HEK293 (cell line): ENCODE measurements around the gene BPIFB2.

Experiments used
- CTCF ChIA-PET: fragments of 350-600 bp; formaldehyde crosslinking; extraction: SDS; loops from one replicate; lab custom pipeline; 2021; ENCODE audit warnings: antibody characterized with exemption; lab: Yijun Ruan, JAX
- POLR2A ChIA-PET: fragments of 300-600 bp; formaldehyde crosslinking; extraction: SDS; loops from one replicate; lab custom pipeline; 2020; ENCODE audit warnings: antibody characterized with exemption, inconsistent platforms; lab: Yijun Ruan, JAX
- H3K27ac ChIP-seq: fragments of 200-500 bp; sonication (Bioruptor generic); 2 replicates; pipeline ENCODE4 v1.5.1; 2014; ENCODE audit warnings: low read depth, low read length, control low read depth, inconsistent platforms; ENCODE audit errors: extremely low read depth
- H3K36me3 ChIP-seq, 2 experiments: fragments of 200-500 bp in 1 of 2; sonication (Bioruptor generic) in 1 of 2; 1 replicate in 1 of 2; 2 replicates in 1 of 2; pipeline ENCODE4 v1.5.1; 2014 to 2017; ENCODE audit warnings: inconsistent platforms in 2 of 2, low read length in 2 of 2; ENCODE audit not compliant: control insufficient read depth in 2 of 2, insufficient read depth in 1 of 2
- H3K4me1 ChIP-seq: fragments of 200-500 bp; sonication (Bioruptor generic); 2 replicates; pipeline ENCODE4 v1.5.1; 2014; ENCODE audit warnings: mild to moderate bottlenecking, low read length, inconsistent platforms; ENCODE audit not compliant: control insufficient read depth, insufficient read depth
- H3K4me3 ChIP-seq: 2 replicates; pipeline ENCODE4 v1.5.1; 2011; ENCODE audit warnings: low read depth, mild to moderate bottlenecking, control low read depth, low read length, moderate library complexity
- H3K9me3 ChIP-seq: fragments of 200-500 bp; sonication (Bioruptor generic); 2 replicates; pipeline ENCODE4 v1.5.1; 2014; ENCODE audit warnings: low read depth, low read length, inconsistent platforms; ENCODE audit not compliant: control insufficient read depth, insufficient read depth
- IKZF3 ChIP-seq: fragments of 450-650 bp; IDR thresholded peaks from 2 replicates; pipeline ENCODE4 v1.5.0; 2018; ENCODE audit warnings: missing biosample characterization, mild to moderate bottlenecking, missing genetic modification characterization, moderate library complexity
- REST ChIP-seq: fragments of 450-650 bp; formaldehyde crosslinking; IDR thresholded peaks from 2 replicates; pipeline ENCODE4 v1.5.1; 2016; ENCODE audit warnings: missing biosample characterization, missing genetic modification characterization
- SCRT1 ChIP-seq: fragments of 450-650 bp; formaldehyde crosslinking; IDR thresholded peaks from 2 replicates; pipeline ENCODE4 v1.5.1; 2016; ENCODE audit warnings: missing biosample characterization, missing genetic modification characterization, borderline replicate concordance
- ZBTB26 ChIP-seq: fragments of 450-650 bp; formaldehyde crosslinking; optimal IDR thresholded peaks from 2 replicates; pipeline ENCODE3; 2016; ENCODE audit warnings: missing biosample characterization, mild to moderate bottlenecking, missing genetic modification characterization
- ZNF18 ChIP-seq: fragments of 450-650 bp; formaldehyde crosslinking; IDR thresholded peaks from 2 replicates; pipeline ENCODE4 v1.5.1; 2016; ENCODE audit warnings: missing biosample characterization, missing genetic modification characterization
- ZNF214 ChIP-seq: fragments of 450-650 bp; formaldehyde crosslinking; IDR thresholded peaks from 2 replicates; pipeline ENCODE4 v1.5.1; 2017; ENCODE audit warnings: missing biosample characterization, mild to moderate bottlenecking, missing genetic modification characterization, borderline replicate concordance
- ZNF280D ChIP-seq: fragments of 450-650 bp; formaldehyde crosslinking; IDR thresholded peaks from 2 replicates; pipeline ENCODE4 v1.5.1; 2016; ENCODE audit warnings: missing biosample characterization, missing genetic modification characterization
- ZNF354C ChIP-seq: fragments of 450-650 bp; formaldehyde crosslinking; IDR thresholded peaks from 2 replicates; pipeline ENCODE4 v1.5.1; 2016; ENCODE audit warnings: missing biosample characterization, missing genetic modification characterization, low read depth, borderline replicate concordance
- ZNF362 ChIP-seq: fragments of 450-650 bp; formaldehyde crosslinking; IDR thresholded peaks from 2 replicates; pipeline ENCODE4 v1.5.1; 2016; ENCODE audit warnings: missing biosample characterization, missing genetic modification characterization
- ZNF391 ChIP-seq: fragments of 450-650 bp; formaldehyde crosslinking; IDR thresholded peaks from 2 replicates; pipeline ENCODE4 v1.5.1; 2016; ENCODE audit warnings: low read depth, missing biosample characterization, missing genetic modification characterization, borderline replicate concordance
- ZNF513 ChIP-seq: fragments of 450-650 bp; IDR thresholded peaks from 2 replicates; pipeline ENCODE4 v1.5.1; 2018; ENCODE audit warnings: missing biosample characterization, missing genetic modification characterization
- ZNF544 ChIP-seq: fragments of 450-650 bp; formaldehyde crosslinking; IDR thresholded peaks from 2 replicates; pipeline ENCODE4 v1.5.0; 2017; ENCODE audit warnings: missing biosample characterization, missing genetic modification characterization
- ZNF549 ChIP-seq: fragments of 450-650 bp; IDR thresholded peaks from 2 replicates; pipeline ENCODE4 v1.5.1; 2018; ENCODE audit warnings: missing biosample characterization, missing genetic modification characterization, mild to moderate bottlenecking, inconsistent platforms, moderate library complexity
- ZNF555 ChIP-seq: fragments of 450-650 bp; formaldehyde crosslinking; conservative IDR thresholded peaks from 2 replicates; pipeline ENCODE4 v1.5.1; 2017; ENCODE audit warnings: missing biosample characterization, mild to moderate bottlenecking, missing genetic modification characterization, inconsistent platforms
- ZNF561 ChIP-seq: fragments of 450-650 bp; IDR thresholded peaks from 2 replicates; pipeline ENCODE4 v1.5.1; 2018; ENCODE audit warnings: missing biosample characterization, missing genetic modification characterization, borderline replicate concordance
- ZNF776 ChIP-seq: fragments of 450-650 bp; formaldehyde crosslinking; IDR thresholded peaks from 2 replicates; pipeline ENCODE4 v1.5.0; 2017; ENCODE audit warnings: missing biosample characterization, missing genetic modification characterization, borderline replicate concordance

Gene BPIFB2

GRCh38 chr20:32991383-32991782, 16.1 kb upstream of the BPIFB2 start:
- Histone ChIP-seq H3K4me1 (no peaks in the 10 kb centered on the region), H3K36me3 (no peaks in the 10 kb centered on the region), H3K4me3 (no peak overlapping the region), H3K27ac (no peak overlapping the region), H3K9me3 (no peaks in the 10 kb centered on the region)
- TF ChIP-seq ZNF513 (tag by site-specific recombination) = no peak
- ChIA-PET POLR2A (no interaction called here), CTCF (interaction anchor here (1.0 kb wide), 2 partner anchors 10 to 89 kb away, joined by 3 to 4 read pairs; no protein-coding TSS in a partner anchor)

GRCh38 chr20:32991792-32992641, 15.5 kb upstream of the BPIFB2 start:
- CTCF ChIA-PET = interaction anchor here (0.6 to 1.0 kb wide), 2 partner anchors 47 to 90 kb away, joined by 3 to 4 read pairs; no protein-coding TSS in a partner anchor
- no peak overlapping the region for H3K27ac ChIP-seq
- TF ChIP-seq ZNF354C = no peak
- no peak for TF ChIP-seq IKZF3 (tag by site-specific recombination)
- no peak for TF ChIP-seq ZNF776
- TF ChIP-seq ZNF391 (tag by site-specific recombination) = no peak
- no peak for TF ChIP-seq REST
- no peak for TF ChIP-seq ZNF362 (tag by site-specific recombination)
- TF ChIP-seq ZNF561 (tag by site-specific recombination) = no peak
- TF ChIP-seq SCRT1 (tag by site-specific recombination) = no peak
- no peak for TF ChIP-seq ZNF280D (tag by site-specific recombination)
- TF ChIP-seq ZBTB26 (tag by site-specific recombination) = no peak
- TF ChIP-seq ZNF18 (tag by site-specific recombination) = no peak
- TF ChIP-seq ZNF214 (tag by site-specific recombination) = no peak
- no peak for TF ChIP-seq ZNF555 (tag by site-specific recombination)
- no peak for TF ChIP-seq ZNF549 (tag by site-specific recombination)
- TF ChIP-seq ZNF544 (tag by site-specific recombination) = no peak

More at GRCh38 chr20:32991792-32992641, 15.5 kb upstream of the BPIFB2 start:
- POLR2A ChIA-PET = no interaction called here
- Histone ChIP-seq H3K4me1 (no peaks in the 10 kb centered on the region), H3K36me3 (no peaks in the 10 kb centered on the region), H3K4me3 (no peak overlapping the region), H3K9me3 (no peaks in the 10 kb centered on the region)
